ENCODE results near the gene MMEL1. TPM values are rescaled to one million over a fixed set of nuclear protein-coding genes. Genes with fewer than 3 reads are reported as not detected.

The MMEL1 gene
- total RNA-seq, 1 experiment from 2014 or later = not detected

- DNase-seq (ENCODE audit: low read depth) = no peak
- in situ Hi-C loops (cut with HindIII; ENCODE audit: low pct_unique_long_range_greater_than_20kb, low sequenced_read_pairs) = no loop called here
Observed at GRCh38 chr1:2567083-2567679, 65.6 kb downstream of the MMEL1 start.

DNA sequence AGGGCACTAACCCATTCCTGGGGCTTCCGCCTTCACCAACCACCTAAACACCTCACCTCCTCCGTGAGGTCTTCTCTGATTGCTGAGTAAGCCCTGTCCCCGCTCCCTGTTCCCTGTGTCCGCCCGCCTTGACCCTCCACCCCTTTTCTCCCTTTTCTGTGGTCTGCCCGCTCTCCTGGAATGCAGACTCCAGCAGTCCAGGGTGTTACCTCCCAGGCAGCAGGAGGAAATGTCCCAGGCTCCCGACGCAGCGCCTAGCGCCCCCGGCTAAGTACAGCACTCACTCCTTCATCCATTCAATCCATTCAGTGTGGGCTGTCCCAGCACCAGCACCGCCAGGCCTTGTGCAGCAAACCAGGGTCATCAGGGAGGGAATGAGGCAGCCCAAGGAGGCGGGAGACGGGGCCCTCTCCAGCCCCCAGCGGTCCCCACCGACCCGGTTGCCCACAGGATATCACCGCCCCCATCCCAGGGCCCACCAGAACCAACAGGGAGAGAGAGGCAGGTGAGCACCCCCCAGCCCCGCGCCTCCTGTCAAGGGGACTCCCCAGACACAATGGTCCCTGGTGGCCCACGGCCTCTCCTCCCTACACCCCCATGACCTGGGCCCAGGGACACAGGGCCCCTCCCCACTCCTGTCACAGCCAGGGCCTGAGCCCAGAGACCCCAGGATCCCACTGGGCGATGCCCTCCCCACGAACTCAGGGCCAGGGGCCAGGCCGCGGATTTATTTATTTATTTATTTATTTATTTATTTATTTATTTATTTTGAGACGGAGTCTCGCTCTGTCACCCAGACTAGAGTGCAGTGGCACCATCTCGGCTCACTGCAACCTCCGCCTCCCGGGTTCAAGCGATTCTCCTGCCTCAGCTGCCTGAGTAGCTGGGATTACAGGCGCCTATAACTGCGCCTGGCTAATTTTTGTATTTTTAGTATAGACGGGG, 66.4 kb downstream of the MMEL1 start:
- in situ Hi-C loops (cut with HindIII; ENCODE audit: low pct_unique_long_range_greater_than_20kb, low sequenced_read_pairs) = no loop called here
- no peak for DNase-seq (ENCODE audit: low read depth)

GRCh38 chr1:2564815-2565374, 67.9 kb downstream of the MMEL1 start:
- in situ Hi-C loops (cut with HindIII; ENCODE audit: low pct_unique_long_range_greater_than_20kb, low sequenced_read_pairs) = no loop called here
- DNase-seq (ENCODE audit: low read depth) = no peak

- in situ Hi-C loops (cut with HindIII; ENCODE audit: low pct_unique_long_range_greater_than_20kb, low sequenced_read_pairs) = no loop called here
- no peak for DNase-seq (ENCODE audit: low read depth)
Observed at GRCh38 chr1:2564006-2564814, 68.6 kb downstream of the MMEL1 start.

DNA sequence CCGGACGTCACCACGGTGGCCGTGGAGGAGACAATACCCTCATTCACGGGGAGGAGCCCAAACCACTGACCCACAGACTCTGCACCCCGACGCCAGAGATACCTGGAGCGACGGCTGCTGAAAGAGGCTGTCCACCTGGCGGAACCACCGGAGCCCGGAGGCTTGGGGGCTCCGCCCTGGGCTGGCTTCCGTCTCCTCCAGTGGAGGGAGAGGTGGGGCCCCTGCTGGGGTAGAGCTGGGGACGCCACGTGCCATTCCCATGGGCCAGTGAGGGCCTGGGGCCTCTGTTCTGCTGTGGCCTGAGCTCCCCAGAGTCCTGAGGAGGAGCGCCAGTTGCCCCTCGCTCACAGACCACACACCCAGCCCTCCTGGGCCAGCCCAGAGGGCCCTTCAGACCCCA, 69.6 kb downstream of the MMEL1 start:
- DNase-seq (ENCODE audit: low read depth) = no peak
- in situ Hi-C loops (cut with HindIII; ENCODE audit: low pct_unique_long_range_greater_than_20kb, low sequenced_read_pairs) = no loop called here

DNA sequence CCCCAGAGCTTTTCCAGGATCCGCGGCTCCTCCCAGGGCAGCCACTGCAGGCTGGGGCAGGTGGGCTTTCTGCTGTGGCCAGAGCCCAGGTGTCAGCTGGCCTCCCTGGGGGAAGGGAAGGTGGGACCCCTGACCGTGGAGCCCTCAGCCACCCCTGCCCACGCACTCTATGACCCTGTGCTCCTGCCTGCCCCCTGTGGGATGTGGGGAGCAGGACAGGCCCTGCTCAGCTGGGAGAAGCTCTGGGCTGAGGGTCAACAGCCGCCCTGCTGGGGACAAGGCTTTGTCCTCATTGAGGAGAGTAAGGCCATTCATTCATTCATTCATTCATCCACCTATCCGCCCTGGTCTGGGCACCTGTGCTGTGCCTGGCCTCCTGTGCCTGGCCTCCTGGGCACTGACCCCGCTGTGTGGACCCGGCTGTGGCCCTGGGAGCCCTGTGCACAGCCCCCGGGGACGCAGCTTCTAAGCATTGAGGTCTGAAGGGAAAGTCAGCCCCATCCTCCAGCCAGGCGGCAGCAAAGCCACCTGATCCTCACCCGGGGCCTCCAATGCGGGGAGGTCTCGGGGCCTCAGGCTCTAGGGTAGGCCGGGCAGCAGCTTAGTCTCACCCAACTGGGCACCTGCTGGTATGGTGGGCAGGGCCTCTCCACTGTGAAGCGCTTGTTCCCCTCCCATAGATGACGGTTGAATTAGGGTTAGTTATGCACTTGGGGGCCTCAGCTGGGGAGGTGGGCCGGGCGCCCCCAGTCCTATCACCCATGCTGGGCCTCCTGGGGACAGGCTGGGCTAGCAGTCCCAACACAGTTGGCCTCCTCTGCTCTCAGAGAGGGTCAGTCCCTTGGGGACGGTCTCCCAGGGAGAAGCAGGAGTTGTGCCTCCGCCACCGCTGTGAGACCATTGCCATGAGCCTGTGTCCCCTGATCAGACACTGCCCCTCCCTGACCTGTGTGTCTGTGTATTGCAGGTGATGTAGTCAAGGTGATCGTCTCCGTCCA, 70.6 kb downstream of the MMEL1 start:
- in situ Hi-C loops (cut with HindIII; ENCODE audit: low pct_unique_long_range_greater_than_20kb, low sequenced_read_pairs) = no loop called here
- DNase-seq (ENCODE audit: low read depth) = no peak

DNA sequence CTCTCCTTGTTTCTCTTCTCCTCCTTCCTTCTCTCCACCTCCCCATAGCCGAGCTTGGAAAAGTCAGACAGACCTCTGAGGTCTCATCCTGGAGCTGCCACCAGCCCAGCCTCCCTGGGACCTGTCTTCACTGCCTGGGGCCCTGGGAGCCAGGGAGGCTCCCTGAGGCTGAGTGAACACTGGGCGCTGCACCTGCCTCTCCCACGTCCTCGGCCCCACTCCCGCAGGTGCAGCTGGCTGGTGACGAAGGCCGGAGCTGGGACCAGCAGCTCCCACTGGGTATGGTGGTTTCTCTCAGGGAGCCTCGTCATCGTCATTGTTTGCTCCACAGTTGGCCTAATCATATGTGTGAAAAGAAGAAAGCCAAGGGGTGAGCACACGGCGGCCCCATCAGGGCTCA, 71.4 kb downstream of the MMEL1 start:
- no peak for DNase-seq (ENCODE audit: low read depth)
- in situ Hi-C loops (cut with HindIII; ENCODE audit: low pct_unique_long_range_greater_than_20kb, low sequenced_read_pairs) = no loop called here

DNA sequence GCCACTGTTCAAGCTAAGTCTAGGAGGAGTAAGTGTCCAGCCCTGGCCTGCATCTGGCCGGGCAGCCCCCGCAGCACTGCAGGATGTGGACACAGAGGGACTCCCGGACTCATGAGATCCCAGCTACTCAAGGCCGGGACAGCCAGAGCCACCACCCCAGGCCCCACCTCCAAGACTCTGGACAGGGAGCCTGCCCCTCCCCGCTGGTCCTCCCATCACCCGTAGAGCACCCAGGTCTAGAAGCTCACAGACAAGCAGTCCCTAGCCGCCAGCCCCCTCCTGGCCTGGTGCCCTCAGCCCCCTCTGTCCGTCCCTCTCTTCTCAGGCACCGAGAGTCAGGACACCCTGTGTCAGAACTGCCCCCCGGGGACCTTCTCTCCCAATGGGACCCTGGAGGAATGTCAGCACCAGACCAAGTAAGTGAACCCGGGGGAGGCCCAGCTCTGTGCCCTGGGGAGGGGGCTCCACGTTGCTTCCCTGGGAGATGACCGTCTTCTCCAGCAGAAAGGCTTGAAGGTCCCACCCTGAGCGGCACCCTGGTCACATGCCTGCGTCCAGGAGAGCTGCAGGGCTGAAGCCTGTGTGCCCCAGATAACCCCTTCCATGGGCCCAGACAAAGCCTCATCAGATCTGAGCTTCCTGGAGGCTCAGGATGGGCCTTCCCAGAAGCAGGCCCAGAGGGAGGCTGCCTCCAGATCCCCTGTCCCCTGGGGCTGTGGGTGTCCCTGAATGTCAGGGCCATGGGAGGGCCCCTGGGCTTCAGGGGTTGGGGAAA, 72.3 kb downstream of the MMEL1 start:
- DNase-seq (ENCODE audit: low read depth) = no peak
- in situ Hi-C loops (cut with HindIII; ENCODE audit: low pct_unique_long_range_greater_than_20kb, low sequenced_read_pairs) = no loop called here

- in situ Hi-C loops (cut with HindIII; ENCODE audit: low pct_unique_long_range_greater_than_20kb, low sequenced_read_pairs) = no loop called here
- DNase-seq (ENCODE audit: low read depth) = no peak
Observed at GRCh38 chr1:2559509-2560298, 73.1 kb downstream of the MMEL1 start.

DNA sequence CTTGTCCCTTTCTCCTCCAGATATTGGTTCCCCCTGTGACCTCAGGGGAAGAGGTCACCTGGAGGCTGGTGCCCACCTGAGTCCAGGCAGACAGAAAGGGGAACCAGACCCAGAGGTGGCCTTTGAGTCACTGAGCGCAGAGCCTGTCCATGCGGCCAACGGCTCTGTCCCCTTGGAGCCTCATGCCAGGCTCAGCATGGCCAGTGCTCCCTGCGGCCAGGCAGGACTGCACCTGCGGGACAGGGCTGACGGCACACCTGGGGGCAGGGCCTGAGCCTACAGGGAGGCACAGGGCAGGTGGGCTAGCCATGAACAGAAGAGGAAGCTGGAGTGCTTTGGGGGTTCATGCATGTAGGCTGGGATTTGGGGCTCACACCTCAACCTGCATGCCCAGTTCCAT, 74.0 kb downstream of the MMEL1 start:
- in situ Hi-C loops (cut with HindIII; ENCODE audit: low pct_unique_long_range_greater_than_20kb, low sequenced_read_pairs) = no loop called here

DNA sequence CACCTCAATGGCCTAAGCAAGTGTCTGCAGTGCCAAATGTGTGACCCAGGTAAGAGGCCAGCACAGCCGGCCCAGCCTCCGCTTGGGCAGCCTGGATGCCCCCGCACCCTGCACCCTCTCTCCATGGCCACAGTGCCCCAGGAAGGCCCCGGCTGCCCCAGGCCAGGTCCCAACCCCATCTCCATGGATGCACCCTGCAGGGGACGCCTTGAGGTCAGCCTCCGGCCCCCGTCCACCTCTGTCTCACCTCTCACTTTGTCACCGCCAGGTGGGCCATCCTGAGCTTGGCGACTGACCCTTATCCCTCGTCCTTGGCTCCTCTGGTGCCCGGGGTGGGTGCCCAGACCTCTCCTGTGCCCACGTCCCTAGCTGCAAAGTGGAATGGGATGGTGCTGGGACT, 74.4 kb downstream of the MMEL1 start:
- no peak for DNase-seq (ENCODE audit: low read depth)
- in situ Hi-C loops (cut with HindIII; ENCODE audit: low pct_unique_long_range_greater_than_20kb, low sequenced_read_pairs) = no loop called here

More for the DNA sequence above, 74.0 kb downstream of the MMEL1 start:
- DNase-seq (ENCODE audit: low read depth) = no peak

DNA sequence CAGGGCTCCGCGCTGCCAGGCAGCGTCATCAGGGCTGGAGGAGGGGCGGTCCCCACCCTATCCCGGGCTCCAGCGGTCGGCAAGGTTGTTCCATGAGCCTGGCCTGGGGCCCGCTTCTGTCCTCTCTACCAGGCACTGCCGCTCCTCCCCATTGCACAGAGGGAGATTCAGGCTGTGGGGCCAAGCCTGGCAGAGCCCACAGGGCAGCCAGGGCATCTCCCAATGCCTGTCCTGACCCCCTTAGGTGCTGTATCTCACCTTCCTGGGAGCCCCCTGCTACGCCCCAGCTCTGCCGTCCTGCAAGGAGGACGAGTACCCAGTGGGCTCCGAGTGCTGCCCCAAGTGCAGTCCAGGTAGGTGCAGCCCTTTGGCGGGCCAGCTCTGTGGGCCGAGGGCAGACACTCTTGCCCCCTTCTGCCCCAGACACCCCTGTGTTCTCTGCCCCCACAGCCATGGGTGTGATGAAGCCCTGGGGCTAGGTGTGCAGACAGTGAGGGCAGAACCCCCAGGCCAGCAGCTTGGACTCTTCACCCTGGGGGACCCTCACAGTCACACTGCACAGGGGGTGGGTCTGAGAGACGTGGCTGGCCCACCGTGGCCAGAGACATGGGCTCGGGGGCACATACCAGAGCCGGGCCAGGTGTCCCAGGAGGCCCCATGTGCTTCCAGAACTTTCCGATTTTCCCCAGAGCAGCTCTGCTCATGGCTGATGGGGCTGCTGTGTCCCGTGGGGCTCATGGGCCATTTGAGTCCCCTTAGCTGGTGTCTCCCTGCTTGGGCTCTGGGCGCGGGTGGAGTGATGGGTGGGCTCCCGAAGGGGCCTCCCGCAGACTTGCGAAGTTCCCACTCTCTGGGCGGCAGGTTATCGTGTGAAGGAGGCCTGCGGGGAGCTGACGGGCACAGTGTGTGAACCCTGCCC, 75.1 kb downstream of the MMEL1 start:
- DNase-seq (ENCODE audit: low read depth) = no peak
- in situ Hi-C loops (cut with HindIII; ENCODE audit: low pct_unique_long_range_greater_than_20kb, low sequenced_read_pairs) = no loop called here

DNA sequence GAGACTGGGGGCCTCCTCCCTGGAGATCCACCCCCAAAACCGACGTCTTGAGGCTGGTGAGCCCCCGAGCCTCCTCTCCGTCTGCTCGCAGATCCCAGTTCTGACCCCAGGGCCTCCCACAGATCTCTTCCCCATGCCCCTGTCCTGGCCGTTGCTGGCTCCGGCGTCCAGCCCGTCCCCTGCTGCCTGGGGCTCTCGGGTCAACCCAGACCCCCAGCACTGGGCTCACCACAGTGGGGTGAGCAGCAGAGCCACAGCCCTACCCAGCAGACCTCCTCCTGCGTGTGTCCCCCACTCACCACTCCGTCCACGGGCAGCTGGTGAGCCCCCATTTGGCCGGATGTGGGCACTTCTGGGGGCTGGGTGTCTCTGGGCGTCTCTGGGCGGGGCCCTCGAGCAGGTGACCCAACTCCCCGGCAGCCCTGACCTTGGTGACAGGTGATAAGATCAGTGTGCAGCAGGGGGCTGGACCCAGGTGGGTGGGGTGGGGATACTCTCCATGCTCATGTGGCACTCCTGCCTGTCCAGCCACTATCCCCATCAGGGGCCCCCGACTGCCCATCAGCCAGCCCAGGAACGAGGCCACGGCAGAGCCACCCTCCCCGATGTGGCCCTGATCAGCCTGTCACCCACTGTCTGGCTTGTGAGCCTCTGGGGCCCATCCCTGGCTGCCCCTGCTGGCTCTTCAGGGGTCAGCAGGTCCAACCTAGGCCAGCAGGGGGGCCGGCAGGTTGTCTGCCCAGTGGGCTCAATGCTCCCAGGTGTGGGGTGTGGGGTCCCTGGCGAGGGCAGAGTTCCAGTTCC, 75.9 kb downstream of the MMEL1 start:
- in situ Hi-C loops (cut with HindIII; ENCODE audit: low pct_unique_long_range_greater_than_20kb, low sequenced_read_pairs) = no loop called here
- DNase-seq (ENCODE audit: low read depth) = no peak

- in situ Hi-C loops (cut with HindIII; ENCODE audit: low pct_unique_long_range_greater_than_20kb, low sequenced_read_pairs) = no loop called here
- no peak for DNase-seq (ENCODE audit: low read depth)
Observed at GRCh38 chr1:2556277-2556677, 76.5 kb downstream of the MMEL1 start, which contains the start of gene TNFRSF14. Gene TNFRSF14, plus strand, starts transcription at chr1:2556371. Its CDS starts 294 bp downstream, at chr1:2556665.
